Neural progenitor cell (in vitro differentiated cells): Measurements from ENCODE around the gene OSTN. TPM values are rescaled to one million over a fixed set of nuclear protein-coding genes. Genes with fewer than 3 reads are reported as not detected.

Source experiments
- DNase-seq: peaks from one replicate; pipeline ENCODE4 v3.0.0-alpha.2; 2016; ENCODE audit warnings: low spot score
- H2AFZ ChIP-seq: fragments of 200-600 bp; sonication (generic); replicated peaks from 2 replicates; pipeline ENCODE4 v1.6.1; 2016; ENCODE audit warnings: antibody characterized with exemption
- H3F3A ChIP-seq: fragments of 200-600 bp; sonication (generic); 2 replicates; pipeline ENCODE4 v1.6.1; 2016; ENCODE audit warnings: antibody characterized with exemption, low read depth
- H3K27ac ChIP-seq: fragments of 200-600 bp; sonication (generic); 2 replicates; pipeline ENCODE4 v1.5.1; 2016; ENCODE audit warnings: mild to moderate bottlenecking
- H3K27me3 ChIP-seq: fragments of 200-600 bp; sonication (generic); 2 replicates; pipeline ENCODE4 v1.6.1; 2016; ENCODE audit warnings: mild to moderate bottlenecking, moderate library complexity
- H3K36me3 ChIP-seq: fragments of 200-600 bp; sonication (generic); 2 replicates; pipeline ENCODE4 v1.5.1; 2016
- H3K4me1 ChIP-seq: fragments of 200-600 bp; sonication (generic); 2 replicates; pipeline ENCODE4 v1.6.1; 2016; ENCODE audit warnings: mixed run types
- H3K4me2 ChIP-seq: fragments of 200-600 bp; sonication (generic); 2 replicates; pipeline ENCODE4 v1.6.1; 2016
- H3K4me3 ChIP-seq: fragments of 200-600 bp; sonication (generic); 2 replicates; pipeline ENCODE4 v1.5.1; 2016
- H3K79me2 ChIP-seq: fragments of 200-600 bp; sonication (generic); 2 replicates; pipeline ENCODE4 v1.6.1; 2016; ENCODE audit warnings: low read depth
- H3K9ac ChIP-seq: fragments of 200-600 bp; sonication (generic); 2 replicates; pipeline ENCODE4 v1.6.1; 2016
- H3K9me3 ChIP-seq: fragments of 200-600 bp; sonication (generic); 2 replicates; pipeline ENCODE4 v1.5.1; 2016; ENCODE audit warnings: low read depth
- H4K20me1 ChIP-seq: fragments of 200-600 bp; sonication (generic); 2 replicates; pipeline ENCODE4 v1.6.1; 2016; ENCODE audit warnings: low read depth
- H3K27ac Mint-ChIP-seq: 3 replicates; pipeline ENCODE4 v1.8.0; 2021; ENCODE audit warnings: mixed read lengths
- H3K27me3 Mint-ChIP-seq: 2 replicates; pipeline ENCODE4 v1.8.0; 2022; ENCODE audit warnings: low read depth, mild to moderate bottlenecking, inconsistent platforms, moderate library complexity, mixed read lengths; ENCODE audit not compliant: insufficient read depth
- H3K36me3 Mint-ChIP-seq: 3 replicates; pipeline ENCODE4 v1.8.0; 2021; ENCODE audit warnings: mixed read lengths
- H3K4me1 Mint-ChIP-seq: 3 replicates; pipeline ENCODE4 v1.8.0; 2021; ENCODE audit warnings: mixed read lengths
- H3K4me3 Mint-ChIP-seq: 3 replicates; pipeline ENCODE4 v1.8.0; 2021; ENCODE audit warnings: mild to moderate bottlenecking, moderate library complexity, mixed read lengths
- H3K9me3 Mint-ChIP-seq: 3 replicates; pipeline ENCODE4 v1.8.0; 2020; ENCODE audit warnings: mixed read lengths
- EZH2 ChIP-seq: fragments of 200-600 bp; sonication (generic); IDR thresholded peaks from 2 replicates; pipeline ENCODE4 v1.6.1; 2017; ENCODE audit warnings: antibody characterized with exemption, mild to moderate bottlenecking, moderate library complexity
- EZH2phosphoT487 ChIP-seq: fragments of 200-600 bp; sonication (generic); IDR thresholded peaks from 2 replicates; pipeline ENCODE4 v1.6.1; 2017; ENCODE audit warnings: antibody characterized with exemption
- total RNA-seq: library from RNA; depleted of rRNA; stranded (reverse); fragments of >200 nt; gene quantifications from 2 replicates; pipeline ENCODE4 v1.2.3, GENCODE V29; 2015; ENCODE audit warnings: low replicate concordance
- TF ChIP-seq, protein P1 (sequence below): fragments of 200-600 bp; sonication (generic); IDR thresholded peaks from 2 replicates; pipeline ENCODE4 v1.5.1; 2017; ENCODE audit warnings: antibody characterized with exemption, mild to moderate bottlenecking

The OSTN gene
- total RNA-seq, 1 donor from 2014 or later, result 1.2 TPM

DNA sequence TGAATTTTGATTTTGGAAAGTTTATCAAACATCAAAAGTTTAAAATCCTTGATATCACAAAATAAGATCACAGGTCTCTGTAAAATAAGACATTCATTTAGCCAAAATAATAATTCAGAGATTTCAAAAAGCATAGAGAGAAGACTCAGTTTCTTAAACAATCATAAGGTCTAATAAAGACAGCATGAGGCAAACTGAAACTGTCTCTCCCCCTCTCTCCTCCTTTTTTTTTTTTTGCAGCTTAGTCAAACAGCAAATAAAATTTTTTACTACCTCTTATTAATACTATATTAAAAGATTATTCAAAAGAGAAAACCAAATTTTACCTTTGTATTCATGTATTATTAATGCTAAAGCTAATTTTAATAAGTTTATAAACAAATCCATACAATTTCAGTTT lies 57.4 kb downstream of the OSTN start:
- no peak for DNase-seq
- Mint-ChIP-seq H3K36me3 (no peaks in the 10 kb centered on the region), H3K27ac (no peak overlapping the region), H3K4me1 (peaks cover 30% of the 10 kb centered on the region), H3K9me3 (peaks cover 2% of the 10 kb centered on the region), H3K27me3 (peaks cover 5% of the 10 kb centered on the region), H3K4me3 (no peak overlapping the region)
- H3K9me3 ChIP-seq, result no peaks in the 10 kb centered on the region
- TF ChIP-seq, protein P1, sequence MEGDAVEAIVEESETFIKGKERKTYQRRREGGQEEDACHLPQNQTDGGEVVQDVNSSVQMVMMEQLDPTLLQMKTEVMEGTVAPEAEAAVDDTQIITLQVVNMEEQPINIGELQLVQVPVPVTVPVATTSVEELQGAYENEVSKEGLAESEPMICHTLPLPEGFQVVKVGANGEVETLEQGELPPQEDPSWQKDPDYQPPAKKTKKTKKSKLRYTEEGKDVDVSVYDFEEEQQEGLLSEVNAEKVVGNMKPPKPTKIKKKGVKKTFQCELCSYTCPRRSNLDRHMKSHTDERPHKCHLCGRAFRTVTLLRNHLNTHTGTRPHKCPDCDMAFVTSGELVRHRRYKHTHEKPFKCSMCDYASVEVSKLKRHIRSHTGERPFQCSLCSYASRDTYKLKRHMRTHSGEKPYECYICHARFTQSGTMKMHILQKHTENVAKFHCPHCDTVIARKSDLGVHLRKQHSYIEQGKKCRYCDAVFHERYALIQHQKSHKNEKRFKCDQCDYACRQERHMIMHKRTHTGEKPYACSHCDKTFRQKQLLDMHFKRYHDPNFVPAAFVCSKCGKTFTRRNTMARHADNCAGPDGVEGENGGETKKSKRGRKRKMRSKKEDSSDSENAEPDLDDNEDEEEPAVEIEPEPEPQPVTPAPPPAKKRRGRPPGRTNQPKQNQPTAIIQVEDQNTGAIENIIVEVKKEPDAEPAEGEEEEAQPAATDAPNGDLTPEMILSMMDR, result no peak
- peaks cover 55% of the 10 kb centered on the region for H3K4me1 ChIP-seq
- no peaks in the 10 kb centered on the region for H3K36me3 ChIP-seq
- no peaks in the 10 kb centered on the region for H4K20me1 ChIP-seq
- peaks cover 20% of the 10 kb centered on the region for H3F3A ChIP-seq
- H2AFZ ChIP-seq, result no peak overlapping the region
- H3K79me2 ChIP-seq, result no peaks in the 10 kb centered on the region
- no peak overlapping the region for H3K4me2 ChIP-seq
- H3K27ac ChIP-seq, result no peak overlapping the region
- H3K27me3 ChIP-seq, result no peaks in the 10 kb centered on the region
- no peak overlapping the region for H3K9ac ChIP-seq
- H3K4me3 ChIP-seq, result no peak overlapping the region

DNA sequence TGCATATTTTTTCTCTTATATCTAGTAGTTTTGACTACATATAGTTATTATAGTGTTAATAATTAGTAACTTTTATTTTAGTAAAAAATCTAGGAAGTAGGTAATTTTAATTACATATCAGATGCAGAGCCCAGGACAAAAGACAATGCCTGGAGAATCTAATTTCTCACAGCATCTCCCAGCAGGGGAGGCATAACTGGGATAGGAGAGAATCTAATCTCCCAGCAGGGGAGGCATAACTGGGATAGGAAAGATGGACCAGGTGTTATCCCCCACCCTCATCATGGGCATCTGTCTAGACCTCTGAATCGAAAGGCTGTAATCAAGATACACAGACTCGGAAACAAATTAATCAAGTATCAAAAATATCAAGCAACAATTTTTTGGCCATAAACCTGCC lies 58.2 kb downstream of the OSTN start:
- H3K4me1 Mint-ChIP-seq, result peaks cover 31% of the 10 kb centered on the region
- no peak overlapping the region for H3K27ac ChIP-seq
- no peaks in the 10 kb centered on the region for H3K9me3 ChIP-seq
- no peak for DNase-seq
- H3K79me2 ChIP-seq, result no peaks in the 10 kb centered on the region
- H3K9ac ChIP-seq, result no peak overlapping the region
- no peaks in the 10 kb centered on the region for H3K36me3 Mint-ChIP-seq
- TF ChIP-seq, protein P1, result no peak
- no peak for TF ChIP-seq EZH2phosphoT487
- no peak overlapping the region for H3K4me3 ChIP-seq
- peaks cover 5% of the 10 kb centered on the region for H3K27me3 Mint-ChIP-seq
- H3K4me1 ChIP-seq, result peaks cover 58% of the 10 kb centered on the region
- H3K4me2 ChIP-seq, result no peak overlapping the region
- H2AFZ ChIP-seq, result no peak overlapping the region
- no peaks in the 10 kb centered on the region for H4K20me1 ChIP-seq
- no peaks in the 10 kb centered on the region for H3K27me3 ChIP-seq
- H3F3A ChIP-seq, result peaks cover 23% of the 10 kb centered on the region
- H3K36me3 ChIP-seq, result no peaks in the 10 kb centered on the region
- no peak overlapping the region for H3K27ac Mint-ChIP-seq
- H3K9me3 Mint-ChIP-seq, result peaks cover 2% of the 10 kb centered on the region
- no peak overlapping the region for H3K4me3 Mint-ChIP-seq

DNA sequence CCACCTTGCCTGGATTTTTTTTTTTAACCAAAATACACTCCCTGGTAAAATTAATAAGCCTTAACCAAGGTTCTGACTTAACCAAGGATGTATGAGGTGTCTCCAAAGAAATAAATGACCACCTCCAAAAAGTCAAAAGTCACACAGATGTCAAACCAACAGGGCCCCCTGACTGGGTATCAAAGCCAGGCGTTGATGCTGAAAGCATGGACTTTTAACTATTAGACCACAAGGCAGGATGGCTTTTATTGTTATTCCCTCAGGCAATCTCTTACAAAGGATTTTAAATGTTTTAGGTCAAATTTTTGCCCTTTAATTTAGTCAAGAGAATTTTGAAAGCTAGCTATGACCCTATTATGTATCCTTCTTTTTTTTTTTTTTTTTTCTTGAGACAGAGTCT lies 60.4 kb downstream of the OSTN start:
- no peak overlapping the region for H3K4me3 Mint-ChIP-seq
- peaks cover 5% of the 10 kb centered on the region for H3K27me3 Mint-ChIP-seq
- Histone ChIP-seq H4K20me1 (no peaks in the 10 kb centered on the region), H3K27ac (no peak overlapping the region), H3K4me3 (no peak overlapping the region), H3K4me1 (peaks cover 60% of the 10 kb centered on the region), H3K79me2 (no peaks in the 10 kb centered on the region), H3K36me3 (no peaks in the 10 kb centered on the region), H3K4me2 (no peak overlapping the region), H2AFZ (no peak overlapping the region), H3K9me3 (no peaks in the 10 kb centered on the region), H3F3A (peaks cover 18% of the 10 kb centered on the region), H3K27me3 (no peaks in the 10 kb centered on the region), H3K9ac (no peak overlapping the region)
- TF ChIP-seq, protein P1, result no peak
- no peak for TF ChIP-seq EZH2
- H3K27ac Mint-ChIP-seq, result no peak overlapping the region
- no peaks in the 10 kb centered on the region for H3K36me3 Mint-ChIP-seq
- DNase-seq, result no peak
- H3K4me1 Mint-ChIP-seq, result peaks cover 31% of the 10 kb centered on the region
- H3K9me3 Mint-ChIP-seq, result peaks cover 2% of the 10 kb centered on the region
